ENCODE data around the gene SLC17A5.

Gene SLC17A5

DNA sequence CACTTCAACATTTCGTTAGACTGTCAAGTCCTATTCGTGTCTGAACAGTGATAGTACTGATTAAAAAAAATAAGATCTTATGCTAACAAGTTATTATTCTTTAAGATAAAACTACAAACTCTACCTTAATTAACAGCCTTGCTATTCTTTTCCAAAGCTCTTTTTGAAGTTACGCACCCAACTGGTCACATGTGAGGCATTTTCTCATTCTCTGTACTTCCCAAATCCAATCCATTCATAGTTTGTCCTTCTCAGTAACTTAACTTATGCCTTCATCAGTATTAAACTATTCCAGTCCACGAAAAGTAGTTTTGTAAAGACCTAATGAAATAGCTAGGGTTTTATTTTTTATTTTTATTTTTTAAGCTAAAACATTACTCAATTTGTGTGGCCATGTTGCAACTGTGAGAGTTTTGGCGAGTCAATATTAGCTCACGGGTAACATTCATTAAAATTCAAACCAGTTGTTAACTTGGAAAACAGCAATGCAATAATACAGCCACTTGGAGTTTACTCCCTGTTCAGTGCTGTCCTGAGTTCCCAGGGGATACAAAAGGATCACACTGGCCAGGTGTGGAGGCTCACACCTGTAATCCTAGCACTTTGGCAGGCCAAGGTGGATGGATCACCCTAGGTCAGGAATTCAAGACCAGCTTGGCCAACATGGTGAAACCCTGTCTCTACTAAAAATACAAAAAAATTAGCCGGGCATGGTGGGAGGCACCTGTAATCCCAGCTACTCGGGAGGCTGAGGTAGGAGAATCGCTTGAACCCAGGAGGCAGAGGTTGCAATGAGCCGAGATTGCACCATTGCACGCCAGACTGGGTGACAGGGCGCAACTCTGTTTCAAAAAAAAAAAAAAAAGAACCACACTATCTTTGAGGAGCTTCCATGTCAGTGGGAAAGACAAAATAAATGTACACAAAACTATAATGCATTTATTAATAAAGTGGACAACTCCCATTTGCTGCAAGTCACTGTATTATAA lies 105.0 kb downstream of the SLC17A5 start:
- CTCF ChIA-PET = interaction anchor here (0.9 to 2.5 kb wide), 14 partner anchors 8 to 62 kb away, joined by 3 to 11 read pairs (median 4); no protein-coding TSS in a partner anchor
- TF ChIP-seq, protein P1, sequence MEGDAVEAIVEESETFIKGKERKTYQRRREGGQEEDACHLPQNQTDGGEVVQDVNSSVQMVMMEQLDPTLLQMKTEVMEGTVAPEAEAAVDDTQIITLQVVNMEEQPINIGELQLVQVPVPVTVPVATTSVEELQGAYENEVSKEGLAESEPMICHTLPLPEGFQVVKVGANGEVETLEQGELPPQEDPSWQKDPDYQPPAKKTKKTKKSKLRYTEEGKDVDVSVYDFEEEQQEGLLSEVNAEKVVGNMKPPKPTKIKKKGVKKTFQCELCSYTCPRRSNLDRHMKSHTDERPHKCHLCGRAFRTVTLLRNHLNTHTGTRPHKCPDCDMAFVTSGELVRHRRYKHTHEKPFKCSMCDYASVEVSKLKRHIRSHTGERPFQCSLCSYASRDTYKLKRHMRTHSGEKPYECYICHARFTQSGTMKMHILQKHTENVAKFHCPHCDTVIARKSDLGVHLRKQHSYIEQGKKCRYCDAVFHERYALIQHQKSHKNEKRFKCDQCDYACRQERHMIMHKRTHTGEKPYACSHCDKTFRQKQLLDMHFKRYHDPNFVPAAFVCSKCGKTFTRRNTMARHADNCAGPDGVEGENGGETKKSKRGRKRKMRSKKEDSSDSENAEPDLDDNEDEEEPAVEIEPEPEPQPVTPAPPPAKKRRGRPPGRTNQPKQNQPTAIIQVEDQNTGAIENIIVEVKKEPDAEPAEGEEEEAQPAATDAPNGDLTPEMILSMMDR (IDR thresholded peaks at IDR 0.05; ENCODE audit: insufficient read depth, low read length, missing control alignments) = no peak
- H3K4me3 ChIP-seq (ENCODE audit: low read depth, low read length) = no peak overlapping the region
- POLR2A ChIA-PET = interaction anchor here (0.5 to 1.3 kb wide), 3 partner anchors 25 to 36 kb away, joined by 3 read pairs; partner anchors contain the start of gene EEF1A1
- DNase-seq (ENCODE audit: low read depth, low spot score) = no peak

DNA sequence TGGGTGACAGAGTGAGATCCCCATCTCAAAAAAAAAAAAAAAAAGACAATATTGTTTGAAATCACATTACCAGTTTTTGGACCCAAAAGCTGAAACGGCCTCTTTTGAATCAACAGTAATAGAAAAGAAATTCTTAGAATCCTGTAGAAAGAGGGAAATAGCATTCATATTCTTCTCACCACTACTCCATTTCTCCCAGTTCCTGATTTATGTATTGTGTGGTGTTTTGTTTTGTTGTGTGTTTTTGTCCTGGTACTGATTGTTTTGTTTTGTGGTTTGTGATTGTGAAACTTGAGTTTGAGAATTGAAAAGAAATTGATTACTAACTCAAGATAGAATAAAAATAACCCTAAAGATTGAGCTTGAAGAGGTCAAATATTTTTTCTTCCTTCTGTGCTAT lies 106.8 kb downstream of the SLC17A5 start:
- TF ChIP-seq, protein P1 (IDR thresholded peaks at IDR 0.05; ENCODE audit: insufficient read depth, low read length, missing control alignments) = no peak
- DNase-seq (ENCODE audit: low read depth, low spot score) = no peak
- no peak overlapping the region for H3K4me3 ChIP-seq (ENCODE audit: low read depth, low read length)
- ChIA-PET CTCF (interaction anchor here (1.1 to 1.2 kb wide), 2 partner anchors 12 to 20 kb away, joined by 3 to 4 read pairs; no protein-coding TSS in a partner anchor), POLR2A (no interaction called here)

All from AG04449 (cell line).